CD4-positive, alpha-beta T cell treated with Interleukin-4 for 1 hour (primary cell): ENCODE measurements around the gene TPRN.
A peak's percentile ranks its signal among the peaks of the same experiment; 100 is the strongest.

Experiments
- DNase-seq, 2 donors: peaks; one replicate each; pipeline ENCODE4 v3.0.0-alpha.2; 2020 to 2022

TPRN gene

GRCh38 chr9:137235424-137236237 lies 35.1 kb upstream of the TPRN start:
- no peak for DNase-seq

- DNase-seq: no peak
These were observed 34.4 kb upstream of the TPRN start for GRCh38 chr9:137234758-137235423.

GRCh38 chr9:137234055-137234697 lies 33.6 kb upstream of the TPRN start:
- DNase-seq: no peak

GRCh38 chr9:137233143-137233980 lies 32.8 kb upstream of the TPRN start:
- DNase-seq: no peak

GRCh38 chr9:137232510-137232909 lies 32.0 kb upstream of the TPRN start:
- DNase-seq: no peak

GRCh38 chr9:137232101-137232500 lies 31.6 kb upstream of the TPRN start:
- DNase-seq: no peak

- no peak for DNase-seq
These were observed 31.0 kb upstream of the TPRN start for GRCh38 chr9:137231372-137232039.

- DNase-seq: no peak
These were observed 30.3 kb upstream of the TPRN start, which contains the start of gene SLC34A3 for GRCh38 chr9:137230705-137231371. TSS of gene SLC34A3 (plus strand) at chr9:137230901. CDS start at chr9:137231703, 802 bp downstream.

GRCh38 chr9:137229903-137230704 lies 29.6 kb upstream of the TPRN start:
- DNase-seq: no peak

- no peak for DNase-seq
These were observed 28.7 kb upstream of the TPRN start for GRCh38 chr9:137228968-137229896.

GRCh38 chr9:137228506-137228967 lies 28.0 kb upstream of the TPRN start:
- no peak for DNase-seq

GRCh38 chr9:137227853-137228505 lies 27.4 kb upstream of the TPRN start:
- DNase-seq: no peak

GRCh38 chr9:137227054-137227852 lies 26.7 kb upstream of the TPRN start, which contains the start of gene RNF224:
TSS of gene RNF224 (plus strand) at chr9:137227502. CDS start at chr9:137228336, 834 bp downstream.
- DNase-seq: peak; percentile 84 to 85

GRCh38 chr9:137226338-137227053 lies 26.0 kb upstream of the TPRN start:
- DNase-seq: no peak

- no peak for DNase-seq
These were observed 25.3 kb upstream of the TPRN start for GRCh38 chr9:137225699-137226331.

GRCh38 chr9:137224830-137225694 lies 24.5 kb upstream of the TPRN start, which contains the start of gene CYSRT1:
TSS of gene CYSRT1 (plus strand) at chr9:137225174. CDS start at chr9:137225622, 448 bp downstream.
- DNase-seq: peak in 1 of 2 donors; percentile 11
